SU-DHL-6 (cell line): Measurements from ENCODE around the gene COL7A1.

ENCODE experiments used
- CTCF ChIP-seq: fragments of 200-600 bp; sonication (generic); IDR thresholded peaks from one replicate; pipeline ENCODE4 v1.5.1; 2017; ENCODE audit warnings: antibody characterized with exemption, mild to moderate bottlenecking, low read length, moderate library complexity; ENCODE audit not compliant: insufficient read depth, poor library complexity, severe bottlenecking
- EZH2phosphoT487 ChIP-seq: fragments of 200-600 bp; sonication (generic), shearing (Covaris generic); conservative IDR thresholded peaks from 2 replicates; pipeline ENCODE4 v1.6.1; 2018; ENCODE audit warnings: mild to moderate bottlenecking, antibody characterized with exemption, low read length, moderate library complexity, mixed read lengths

GRCh38 chr3:48642605-48643004, 47.5 kb upstream of the COL7A1 start:
- TF ChIP-seq CTCF (no peak), EZH2phosphoT487 (no peak)
